SU-DHL-6 (cell line): ENCODE results near the gene CNTF.

Experiments used
- H2AFZ ChIP-seq: fragments of 200-600 bp; sonication (generic); 2 replicates; pipeline ENCODE4 v1.6.1; 2014; ENCODE audit warnings: low read depth, mild to moderate bottlenecking, moderate library complexity, mixed read lengths, antibody characterized with exemption, low read length; ENCODE audit not compliant: severe bottlenecking
- H3F3A ChIP-seq: fragments of 200-600 bp; shearing (Covaris generic); 2 replicates; pipeline ENCODE4 v1.6.0; 2016; ENCODE audit warnings: antibody characterized with exemption, mild to moderate bottlenecking; ENCODE audit not compliant: insufficient read depth
- H3K27ac ChIP-seq: fragments of 200-600 bp; sonication (generic); 2 replicates; pipeline ENCODE4 v1.5.1; 2016; ENCODE audit warnings: low read depth, mild to moderate bottlenecking, low read length, moderate library complexity, mixed read lengths
- H3K27me3 ChIP-seq: fragments of 200-600 bp; sonication (generic), shearing (Covaris generic); 2 replicates; pipeline ENCODE4 v1.6.0; 2014; ENCODE audit warnings: mild to moderate bottlenecking, low read length
- H3K36me3 ChIP-seq: fragments of 200-600 bp; sonication (generic); 2 replicates; pipeline ENCODE4 v1.6.1; 2014; ENCODE audit warnings: mild to moderate bottlenecking, low read length, mixed read lengths
- H3K4me2 ChIP-seq: fragments of 300-600, 200-600 bp; shearing (Covaris generic), sonication (generic); 2 replicates; pipeline ENCODE4 v1.6.0; 2014; ENCODE audit warnings: low read length, low read depth, mild to moderate bottlenecking; ENCODE audit not compliant: poor library complexity, severe bottlenecking
- H3K4me3 ChIP-seq: fragments of 200-600 bp; sonication (generic); 2 replicates; pipeline ENCODE4 v1.5.1; 2014; ENCODE audit warnings: antibody characterized with exemption, low read length, mild to moderate bottlenecking, mixed read lengths; ENCODE audit not compliant: insufficient read depth, poor library complexity, severe bottlenecking
- H3K79me2 ChIP-seq: fragments of 200-600 bp; sonication (generic); 2 replicates; pipeline ENCODE4 v1.6.1; 2014; ENCODE audit warnings: mild to moderate bottlenecking, low read length, moderate library complexity; ENCODE audit not compliant: insufficient read depth
- H3K9ac ChIP-seq: fragments of 200-600 bp; sonication (generic); 2 replicates; pipeline ENCODE4 v1.7.0; 2014; ENCODE audit warnings: mild to moderate bottlenecking, low read length
- H3K9me2 ChIP-seq: fragments of 200-600 bp; sonication (generic); replicated peaks from 2 replicates; pipeline ENCODE4 v1.6.1; 2014; ENCODE audit warnings: low read length; ENCODE audit not compliant: insufficient read depth
- H3K9me3 ChIP-seq: fragments of 200-600 bp; sonication (generic); 2 replicates; pipeline ENCODE4 v1.6.1; 2014; ENCODE audit warnings: low read length, mixed read lengths; ENCODE audit not compliant: insufficient read depth
- H4K20me1 ChIP-seq: fragments of 200-600 bp; sonication (generic); 2 replicates; pipeline ENCODE4 v1.6.1; 2014; ENCODE audit warnings: low read depth, mild to moderate bottlenecking, antibody characterized with exemption, low read length, moderate library complexity, mixed read lengths
- CTCF ChIP-seq: fragments of 200-600 bp; sonication (generic); IDR thresholded peaks from one replicate; pipeline ENCODE4 v1.5.1; 2017; ENCODE audit warnings: antibody characterized with exemption, mild to moderate bottlenecking, low read length, moderate library complexity; ENCODE audit not compliant: insufficient read depth, poor library complexity, severe bottlenecking
- EZH2phosphoT487 ChIP-seq: fragments of 200-600 bp; sonication (generic), shearing (Covaris generic); conservative IDR thresholded peaks from 2 replicates; pipeline ENCODE4 v1.6.1; 2018; ENCODE audit warnings: mild to moderate bottlenecking, antibody characterized with exemption, low read length, moderate library complexity, mixed read lengths

The CNTF gene

GRCh38 chr11:58578136-58578634 is 44.3 kb upstream of the CNTF start:
- H2AFZ ChIP-seq: no peak overlapping the region
- H3K9me2 ChIP-seq: no peaks in the 10 kb centered on the region
- H3F3A ChIP-seq: peaks cover 28% of the 10 kb centered on the region
- H3K36me3 ChIP-seq: peaks cover 15% of the 10 kb centered on the region
- H3K27me3 ChIP-seq: no peaks in the 10 kb centered on the region
- H3K9me3 ChIP-seq: no peaks in the 10 kb centered on the region
- H3K9ac ChIP-seq: peak overlapping the region; percentile 96
- TF ChIP-seq CTCF: no peak
- no peak for TF ChIP-seq EZH2phosphoT487
- H3K79me2 ChIP-seq: peaks cover 74% of the 10 kb centered on the region
- H3K4me2 ChIP-seq: peak overlapping the region; percentile 97
- peak overlapping the region; percentile 97 for H3K27ac ChIP-seq
- peak overlapping the region; percentile 89 for H3K4me3 ChIP-seq
- peaks cover 10% of the 10 kb centered on the region; the same call in 1 of the 2 replicates for H4K20me1 ChIP-seq

- H3K4me2 ChIP-seq: peak within 1 kb of the TSS; percentile 97
- no peak for TF ChIP-seq CTCF
- TF ChIP-seq EZH2phosphoT487: no peak
- peak within 1 kb of the TSS; percentile 89 for H3K4me3 ChIP-seq
- no peak within 1 kb of the TSS for H2AFZ ChIP-seq
- peak within 1 kb of the TSS; percentile 97 for H3K27ac ChIP-seq
- H3K9ac ChIP-seq: peak within 1 kb of the TSS; percentile 97
- no peaks in the 10 kb centered on the region for H3K9me3 ChIP-seq
- H3K27me3 ChIP-seq: no peaks in the 10 kb centered on the region
- peaks cover 15% of the 10 kb centered on the region for H4K20me1 ChIP-seq
- H3K79me2 ChIP-seq: peaks cover 74% of the 10 kb centered on the region
- H3K36me3 ChIP-seq: peaks cover 15% of the 10 kb centered on the region
- no peaks in the 10 kb centered on the region for H3K9me2 ChIP-seq
- H3F3A ChIP-seq: peaks cover 23% of the 10 kb centered on the region
These were observed 43.8 kb upstream of the CNTF start, which contains the start of gene ZFP91 for GRCh38 chr11:58578635-58579191. Gene ZFP91, plus strand, starts transcription at chr11:58579063. Its CDS starts 219 bp downstream, at chr11:58579282.

GRCh38 chr11:58579192-58580129 is 43.0 kb upstream of the CNTF start:
- peaks cover 15% of the 10 kb centered on the region for H3K36me3 ChIP-seq
- no peaks in the 10 kb centered on the region for H3K9me2 ChIP-seq
- H3F3A ChIP-seq: peaks cover 22% of the 10 kb centered on the region
- H4K20me1 ChIP-seq: peaks cover 20% of the 10 kb centered on the region
- no peaks in the 10 kb centered on the region for H3K9me3 ChIP-seq
- no peaks in the 10 kb centered on the region for H3K27me3 ChIP-seq
- H2AFZ ChIP-seq: no peak overlapping the region
- H3K79me2 ChIP-seq: peaks cover 74% of the 10 kb centered on the region
- H3K4me3 ChIP-seq: peak overlapping the region; percentile 70
- peak overlapping the region; percentile 95 for H3K4me2 ChIP-seq
- TF ChIP-seq CTCF (peak; percentile 76), EZH2phosphoT487 (no peak)
- H3K27ac ChIP-seq: peak overlapping the region; percentile 94
- H3K9ac ChIP-seq: peak overlapping the region; percentile 97
